NT2/D1 (cell line): ENCODE measurements around the gene DYSF.

ENCODE experiments used
- DNase-seq: peaks from one replicate; pipeline ENCODE4 v3.0.0-alpha.2; 2011; ENCODE audit warnings: low read depth, low spot score
- H3K27me3 ChIP-seq: 2 replicates; pipeline ENCODE4 v1.6.0; 2011; ENCODE audit warnings: mild to moderate bottlenecking; ENCODE audit not compliant: insufficient read length, insufficient read depth
- H3K36me3 ChIP-seq: 2 replicates; pipeline ENCODE4 v1.6.1; 2011; ENCODE audit warnings: mild to moderate bottlenecking, low read length, mixed read lengths; ENCODE audit not compliant: insufficient read depth, insufficient read length
- H3K4me1 ChIP-seq: 2 replicates; pipeline ENCODE4 v1.5.1; 2011; ENCODE audit not compliant: insufficient read depth, insufficient read length
- H3K4me3 ChIP-seq: 2 replicates; pipeline ENCODE4 v1.5.1; 2011; ENCODE audit warnings: low read depth; ENCODE audit not compliant: insufficient read length
- H3K9ac ChIP-seq: 2 replicates; pipeline ENCODE4 v1.6.0; 2011; ENCODE audit warnings: low read depth; ENCODE audit not compliant: insufficient read length
- H3K9me3 ChIP-seq: 2 replicates; pipeline ENCODE4 v1.5.1; 2011; ENCODE audit warnings: mild to moderate bottlenecking, low read length; ENCODE audit not compliant: insufficient read depth
- SUZ12 ChIP-seq: IDR thresholded peaks from 2 replicates; pipeline ENCODE4 v1.6.1; 2011; ENCODE audit not compliant: insufficient read length, insufficient read depth; ENCODE audit errors: extremely low read depth
- YY1 ChIP-seq: IDR thresholded peaks from 2 replicates; pipeline ENCODE4 v1.6.1; 2011; ENCODE audit not compliant: insufficient read length, insufficient read depth
- ZNF274 ChIP-seq: IDR thresholded peaks from 2 replicates; pipeline ENCODE4 v1.6.1; 2011; ENCODE audit warnings: mild to moderate bottlenecking, low read depth, low read length

The DYSF gene

GRCh38 chr2:71609958-71610357, 156.6 kb downstream of the DYSF start:
- Histone ChIP-seq H3K4me3 (no peak overlapping the region), H3K27me3 (peaks cover 22% of the 10 kb centered on the region), H3K9me3 (no peaks in the 10 kb centered on the region), H3K36me3 (peaks cover 8% of the 10 kb centered on the region), H3K9ac (no peak overlapping the region), H3K4me1 (peaks cover 7% of the 10 kb centered on the region)
- TF ChIP-seq ZNF274 (no peak), YY1 (no peak), SUZ12 (no peak)
- DNase-seq, result no peak

DNA sequence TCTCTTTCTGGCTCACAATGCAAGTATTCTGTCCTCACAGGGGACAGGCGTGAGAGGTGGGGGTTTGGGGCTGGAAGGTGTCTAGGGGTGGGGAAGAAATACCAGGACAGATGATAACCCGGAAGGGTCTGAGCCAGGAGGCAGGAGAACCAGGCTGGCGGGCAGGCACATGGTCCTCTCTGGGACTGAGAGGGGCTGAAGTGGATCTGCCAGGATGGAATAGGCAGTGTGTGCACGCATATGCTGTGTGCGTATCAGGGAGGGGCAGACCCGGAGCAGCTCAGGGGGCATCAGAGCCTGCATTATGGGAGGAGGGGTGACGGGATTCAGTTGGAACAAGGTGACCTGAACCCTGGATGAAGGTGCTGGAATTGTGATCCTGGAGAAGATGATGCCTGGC, 157.3 kb downstream of the DYSF start:
- no peak overlapping the region for H3K9ac ChIP-seq
- H3K27me3 ChIP-seq, result peaks cover 22% of the 10 kb centered on the region
- H3K9me3 ChIP-seq, result no peaks in the 10 kb centered on the region
- H3K36me3 ChIP-seq, result peaks cover 8% of the 10 kb centered on the region
- DNase-seq, result no peak
- H3K4me3 ChIP-seq, result no peak overlapping the region
- H3K4me1 ChIP-seq, result peaks cover 7% of the 10 kb centered on the region
- TF ChIP-seq ZNF274, result no peak
- TF ChIP-seq SUZ12, result no peak
- TF ChIP-seq YY1, result no peak

DNA sequence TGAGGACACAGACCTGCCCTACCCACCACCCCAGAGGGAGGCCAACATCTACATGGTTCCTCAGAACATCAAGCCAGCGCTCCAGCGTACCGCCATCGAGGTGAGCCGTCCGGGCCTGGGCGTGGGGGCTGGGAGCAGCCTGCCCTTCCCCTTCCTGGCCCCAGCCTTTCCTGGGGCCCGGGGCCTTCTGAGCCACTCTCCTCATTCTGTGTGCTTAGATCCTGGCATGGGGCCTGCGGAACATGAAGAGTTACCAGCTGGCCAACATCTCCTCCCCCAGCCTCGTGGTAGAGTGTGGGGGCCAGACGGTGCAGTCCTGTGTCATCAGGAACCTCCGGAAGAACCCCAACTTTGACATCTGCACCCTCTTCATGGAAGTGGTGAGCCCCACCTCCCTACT, 157.9 kb downstream of the DYSF start:
- peaks cover 3% of the 10 kb centered on the region for H3K4me1 ChIP-seq
- DNase-seq, result no peak
- TF ChIP-seq ZNF274 (no peak), SUZ12 (no peak), YY1 (no peak)

DNA sequence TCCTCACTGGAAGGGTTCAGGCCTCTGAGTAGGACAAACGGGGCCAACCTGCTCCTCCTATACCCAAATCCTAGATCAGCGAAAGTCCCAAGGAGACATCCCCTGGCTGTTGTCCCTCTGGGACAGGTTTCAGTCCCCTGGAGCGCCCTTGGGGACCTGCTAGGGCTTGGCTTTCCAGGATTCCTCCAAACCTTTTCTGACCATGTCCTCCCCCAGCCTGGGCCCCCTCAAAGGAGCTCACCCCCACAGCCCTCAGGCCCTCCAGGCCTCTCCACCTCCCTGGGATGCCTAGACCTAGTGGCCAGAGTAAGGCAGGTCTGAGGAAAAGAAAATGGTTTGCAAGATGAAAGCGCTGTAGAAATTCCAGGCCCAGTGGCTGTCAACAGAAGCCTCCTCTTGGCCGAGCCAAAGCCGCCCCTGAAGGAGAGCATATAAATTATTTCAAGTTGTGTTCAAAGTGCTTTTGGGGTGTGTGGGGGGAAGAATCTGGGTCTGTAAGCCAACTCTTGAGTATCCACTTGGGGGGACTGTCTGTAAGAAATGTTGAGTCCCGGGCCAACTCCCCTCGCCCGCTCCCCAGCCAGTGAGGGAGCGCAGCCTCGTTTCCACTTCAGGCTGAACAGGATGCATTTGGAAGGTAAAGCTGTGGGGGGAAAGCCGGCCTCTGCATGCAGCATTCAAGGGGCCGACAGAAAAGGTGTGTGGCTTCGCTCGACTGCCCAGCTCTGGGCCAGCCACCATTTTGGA, 158.6 kb downstream of the DYSF start:
- TF ChIP-seq ZNF274 (no peak), YY1 (no peak), SUZ12 (no peak)
- no peak overlapping the region for H3K4me3 ChIP-seq
- peaks cover 3% of the 10 kb centered on the region for H3K4me1 ChIP-seq
- H3K36me3 ChIP-seq, result peaks cover 8% of the 10 kb centered on the region
- DNase-seq, result no peak
- no peaks in the 10 kb centered on the region for H3K9me3 ChIP-seq
- H3K9ac ChIP-seq, result no peak overlapping the region
- H3K27me3 ChIP-seq, result peaks cover 15% of the 10 kb centered on the region

More for the DNA sequence above, 157.9 kb downstream of the DYSF start:
- Histone ChIP-seq H3K27me3 (peaks cover 22% of the 10 kb centered on the region), H3K9ac (no peak overlapping the region), H3K9me3 (no peaks in the 10 kb centered on the region), H3K4me3 (no peak overlapping the region), H3K36me3 (peaks cover 8% of the 10 kb centered on the region)

DNA sequence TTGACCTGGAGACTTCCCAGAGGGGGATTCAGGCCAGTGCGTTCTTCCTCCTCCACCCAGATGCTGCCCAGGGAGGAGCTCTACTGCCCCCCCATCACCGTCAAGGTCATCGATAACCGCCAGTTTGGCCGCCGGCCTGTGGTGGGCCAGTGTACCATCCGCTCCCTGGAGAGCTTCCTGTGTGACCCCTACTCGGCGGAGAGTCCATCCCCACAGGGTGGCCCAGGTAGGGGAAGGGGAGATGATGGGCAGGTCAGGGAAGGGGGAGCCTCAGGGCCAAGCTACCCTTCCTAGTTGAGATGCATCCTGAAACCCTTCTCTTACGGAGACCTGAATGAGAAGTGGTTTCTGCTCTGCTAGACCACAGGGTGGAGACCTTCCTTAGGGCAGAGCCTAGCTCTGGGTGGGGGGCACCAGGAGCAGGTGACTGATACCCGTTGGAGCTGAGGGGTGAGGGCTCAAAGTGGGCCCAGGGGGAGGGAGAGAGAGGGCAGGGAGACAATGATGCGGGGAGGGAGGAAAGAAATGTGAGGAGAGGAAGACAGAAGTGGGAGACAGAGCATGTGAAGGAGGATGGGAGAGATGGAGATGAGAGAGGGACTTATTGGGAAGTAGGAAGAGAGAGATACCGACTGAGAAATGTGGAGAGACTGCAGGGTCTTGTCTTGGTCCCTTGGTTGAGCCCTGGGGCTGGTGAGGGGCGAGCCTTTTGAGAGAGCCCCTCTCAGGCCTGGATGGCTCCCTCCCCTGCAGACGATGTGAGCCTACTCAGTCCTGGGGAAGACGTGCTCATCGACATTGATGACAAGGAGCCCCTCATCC, 159.4 kb downstream of the DYSF start:
- Histone ChIP-seq H3K27me3 (peaks cover 6% of the 10 kb centered on the region), H3K4me3 (no peak overlapping the region), H3K4me1 (peaks cover 3% of the 10 kb centered on the region), H3K9ac (no peak overlapping the region), H3K9me3 (no peaks in the 10 kb centered on the region), H3K36me3 (peaks cover 8% of the 10 kb centered on the region)
- DNase-seq, result no peak
- no peak for TF ChIP-seq SUZ12
- TF ChIP-seq YY1, result no peak

GRCh38 chr2:71613403-71613952, 160.1 kb downstream of the DYSF start:
- Histone ChIP-seq H3K27me3 (peaks cover under 1% of the 10 kb centered on the region), H3K9ac (no peak overlapping the region), H3K9me3 (no peaks in the 10 kb centered on the region), H3K4me1 (peaks cover 2% of the 10 kb centered on the region), H3K4me3 (no peak overlapping the region), H3K36me3 (peaks cover 8% of the 10 kb centered on the region)
- no peak for TF ChIP-seq SUZ12
- TF ChIP-seq ZNF274, result no peak
- no peak for TF ChIP-seq YY1
- DNase-seq, result no peak
